Nephron (organoid): ENCODE data around the gene CAMK2N2.
"Not testable (repeated sequence)": the region's sequence is repeated elsewhere in the genome, so short reads cannot be mapped to it uniquely, and the experiment has no call there.

ENCODE experiments used
- H3K27ac Mint-ChIP-seq, 3 experiments: 2 replicates each; pipeline ENCODE4 v1.8.0; 2020; ENCODE audit warnings: mixed read lengths in 3 of 3, mild to moderate bottlenecking in 2 of 3, moderate library complexity in 1 of 3
- H3K27me3 Mint-ChIP-seq: 2 replicates; pipeline ENCODE4 v1.8.0; 2021; ENCODE audit warnings: low read depth, mild to moderate bottlenecking, moderate library complexity, mixed read lengths
- H3K36me3 Mint-ChIP-seq: 2 replicates; pipeline ENCODE4 v1.8.0; 2020; ENCODE audit warnings: low read depth, mixed read lengths
- H3K4me1 Mint-ChIP-seq: 2 replicates; pipeline ENCODE4 v1.8.0; 2020; ENCODE audit warnings: mixed read lengths
- H3K4me3 Mint-ChIP-seq, 3 experiments: 2 replicates each; pipeline ENCODE4 v1.8.0; 2020; ENCODE audit warnings: mild to moderate bottlenecking in 3 of 3, mixed read lengths in 3 of 3, moderate library complexity in 2 of 3
- H3K9me3 Mint-ChIP-seq: 2 replicates; pipeline ENCODE4 v1.8.0; 2020; ENCODE audit warnings: mixed read lengths
- CTCF ChIP-seq, 3 experiments: fragments of 200-600 bp; sonication (generic); IDR thresholded peaks; one replicate each; pipeline ENCODE4 v1.5.0; 2021; ENCODE audit warnings: antibody characterized with exemption in 3 of 3; ENCODE audit not compliant: unreplicated experiment in 3 of 3

The CAMK2N2 gene

DNA sequence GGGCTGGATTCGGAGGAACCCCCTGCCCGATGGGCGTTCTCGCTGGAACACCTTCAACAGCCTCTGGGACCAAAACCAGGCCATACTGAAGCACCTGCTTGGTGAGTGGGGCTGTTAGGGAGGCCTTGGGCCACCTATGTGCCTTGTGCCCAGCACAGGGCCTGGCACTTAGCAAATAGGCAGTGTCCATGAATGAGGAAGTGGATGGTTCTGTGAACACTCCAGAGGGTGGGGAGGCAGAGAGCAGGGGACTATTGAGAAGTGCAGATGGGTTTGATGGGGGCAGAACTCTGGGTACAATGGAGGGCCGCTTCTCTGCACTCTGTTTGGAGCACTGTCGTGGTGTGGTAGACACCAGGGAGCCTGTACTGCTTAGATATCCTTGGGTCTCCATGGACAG lies 16.0 kb upstream of the CAMK2N2 start:
- Mint-ChIP-seq H3K36me3 (no peaks in the 10 kb centered on the region), H3K4me1 (no peaks in the 10 kb centered on the region), H3K27me3 (peaks cover 87% of the 10 kb centered on the region), H3K27ac (no peak overlapping the region), H3K9me3 (no peaks in the 10 kb centered on the region), H3K4me3 (no peak overlapping the region)
- TF ChIP-seq CTCF (IDR thresholded peaks at IDR 0.05; ENCODE audit: unreplicated experiment in 3 of 3): no peak

- TF ChIP-seq CTCF (IDR thresholded peaks at IDR 0.05; ENCODE audit: unreplicated experiment in 3 of 3): no peak
- no peak within 1 kb of the TSS for H3K27ac Mint-ChIP-seq
- peak within 1 kb of the TSS; percentile 9 to 44 (median 16) for H3K4me3 Mint-ChIP-seq
- H3K36me3 Mint-ChIP-seq: no peaks in the 10 kb centered on the region
- H3K4me1 Mint-ChIP-seq: no peaks in the 10 kb centered on the region
- peaks cover 91% of the 10 kb centered on the region for H3K27me3 Mint-ChIP-seq
- H3K9me3 Mint-ChIP-seq: no peaks in the 10 kb centered on the region
These were observed 14.9 kb upstream of the CAMK2N2 start, which contains the start of gene ECE2 for GRCh38 chr3:184275961-184276910. TSS of gene ECE2 (plus strand) at chr3:184276022. CDS start at chr3:184276154, 132 bp downstream.

- Mint-ChIP-seq H3K27me3 (peaks cover 85% of the 10 kb centered on the region), H3K36me3 (no peaks in the 10 kb centered on the region), H3K4me3 (peak overlapping the region; percentile 9 to 44 (median 16)), H3K4me1 (no peaks in the 10 kb centered on the region), H3K27ac (no peak overlapping the region), H3K9me3 (no peaks in the 10 kb centered on the region)
- no peak for TF ChIP-seq CTCF (IDR thresholded peaks at IDR 0.05; ENCODE audit: unreplicated experiment in 3 of 3)
These were observed 14.0 kb upstream of the CAMK2N2 start for GRCh38 chr3:184275381-184275701.

DNA sequence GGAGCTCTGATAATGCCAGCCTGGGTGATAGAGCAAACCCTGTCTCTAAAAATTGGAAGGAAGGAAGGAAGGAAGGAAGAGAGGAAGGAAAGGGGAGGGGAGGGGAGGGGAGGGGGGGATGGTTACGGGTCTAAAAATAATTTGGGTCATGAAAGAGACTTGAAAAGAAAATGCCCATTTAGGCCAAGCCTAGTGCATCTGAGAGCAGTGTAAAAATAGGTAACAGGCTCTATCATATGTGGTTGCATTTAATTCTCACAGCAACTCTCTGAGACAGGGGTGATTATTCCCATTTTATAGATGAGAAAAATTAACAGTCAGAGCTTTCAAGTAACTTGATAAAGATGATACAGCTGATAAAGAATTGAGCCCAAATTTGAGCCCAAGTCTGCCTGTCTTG lies 10.9 kb upstream of the CAMK2N2 start:
- Mint-ChIP-seq H3K27me3 (peaks cover 76% of the 10 kb centered on the region), H3K4me3 (no peak overlapping the region), H3K27ac (no peak overlapping the region), H3K36me3 (no peaks in the 10 kb centered on the region), H3K9me3 (peaks cover 2% of the 10 kb centered on the region), H3K4me1 (no peaks in the 10 kb centered on the region)
- no peak for TF ChIP-seq CTCF (IDR thresholded peaks at IDR 0.05; ENCODE audit: unreplicated experiment in 3 of 3)

- H3K27ac Mint-ChIP-seq, H3K36me3 Mint-ChIP-seq, H3K4me1 Mint-ChIP-seq, H3K4me3 Mint-ChIP-seq, H3K9me3 Mint-ChIP-seq: not testable (repeated sequence)
- H3K27me3 Mint-ChIP-seq: peaks cover 78% of the 10 kb centered on the region
These were observed 5.9 kb upstream of the CAMK2N2 start for GRCh38 chr3:184267249-184267648.

DNA sequence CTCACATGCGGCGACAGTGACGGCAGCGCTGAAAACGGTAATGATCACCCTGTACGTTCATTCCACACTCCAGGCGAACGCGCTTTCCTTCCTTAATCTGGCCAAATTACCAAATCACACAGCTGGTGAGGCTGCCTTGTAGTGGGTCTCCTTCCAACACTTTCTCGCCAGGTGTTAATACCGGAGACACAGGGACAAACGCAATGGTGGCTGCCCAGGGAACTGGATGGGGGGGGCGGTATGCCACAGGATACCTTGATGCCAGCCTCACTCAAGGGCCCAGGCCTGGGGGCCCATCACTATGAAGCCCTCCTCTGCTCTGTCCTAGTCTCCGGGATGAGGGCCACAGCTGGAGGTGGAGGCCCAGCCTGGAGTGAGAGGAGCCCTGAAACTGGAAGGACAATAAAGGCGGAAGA lies 1.4 kb upstream of the CAMK2N2 start:
- Mint-ChIP-seq H3K36me3 (peaks cover 3% of the 10 kb centered on the region), H3K27ac (no peak overlapping the region), H3K27me3 (peaks cover 92% of the 10 kb centered on the region), H3K9me3 (peaks cover 8% of the 10 kb centered on the region), H3K4me1 (peaks cover 10% of the 10 kb centered on the region), H3K4me3 (peak overlapping the region; percentile 65 to 76 (median 69))
- TF ChIP-seq CTCF (IDR thresholded peaks at IDR 0.05; ENCODE audit: unreplicated experiment in 3 of 3): no peak
